HG02588 (cell line): ENCODE measurements around the gene KIAA2012.

ENCODE experiments used
- ATAC-seq: cut with Tn5 transposase; IDR thresholded peaks from one replicate; pipeline ENCODE4 v1.9.1; 2021; ENCODE audit warnings: mild to moderate bottlenecking, moderate library complexity; ENCODE audit not compliant: unreplicated experiment

The KIAA2012 gene

DNA sequence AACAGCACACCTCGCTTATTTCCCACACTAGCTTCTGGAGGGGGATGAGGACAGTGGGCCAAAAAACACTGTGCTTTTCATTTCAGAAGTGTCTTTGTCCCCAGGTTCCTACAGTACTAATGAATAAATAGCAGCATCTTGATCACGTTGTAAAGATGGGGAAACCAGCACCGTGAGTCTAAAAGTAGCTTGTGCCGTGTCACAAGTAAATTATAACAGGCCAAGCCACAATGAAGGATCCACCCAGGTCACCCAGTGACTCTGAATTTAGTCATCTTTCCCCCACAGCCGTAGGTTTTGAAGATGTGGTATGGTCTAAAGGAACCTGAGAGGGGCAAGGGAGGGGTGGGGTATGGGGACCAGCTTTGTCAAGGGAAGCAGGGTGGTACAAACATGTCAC lies 30.6 kb upstream of the KIAA2012 start:
- no peak for ATAC-seq

DNA sequence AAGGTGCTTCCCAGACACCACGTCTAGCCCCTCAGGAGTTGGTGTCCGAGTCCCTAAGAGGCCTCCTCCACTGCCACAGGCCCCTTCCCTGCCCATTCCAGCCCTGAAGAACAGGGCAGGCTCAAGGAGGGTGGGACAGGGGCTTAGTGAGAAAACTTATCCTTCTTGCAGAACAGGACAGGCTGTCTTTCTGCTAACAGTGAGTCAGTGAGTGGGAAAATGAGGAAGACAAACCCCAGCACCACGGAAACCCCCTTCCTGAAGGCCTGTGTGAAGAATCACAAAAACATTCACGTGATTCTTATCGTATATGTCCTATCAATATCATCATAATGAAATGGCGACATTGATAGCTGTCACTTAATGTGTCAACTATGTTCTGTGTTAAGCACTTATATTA lies 29.6 kb upstream of the KIAA2012 start:
- ATAC-seq, result no peak

DNA sequence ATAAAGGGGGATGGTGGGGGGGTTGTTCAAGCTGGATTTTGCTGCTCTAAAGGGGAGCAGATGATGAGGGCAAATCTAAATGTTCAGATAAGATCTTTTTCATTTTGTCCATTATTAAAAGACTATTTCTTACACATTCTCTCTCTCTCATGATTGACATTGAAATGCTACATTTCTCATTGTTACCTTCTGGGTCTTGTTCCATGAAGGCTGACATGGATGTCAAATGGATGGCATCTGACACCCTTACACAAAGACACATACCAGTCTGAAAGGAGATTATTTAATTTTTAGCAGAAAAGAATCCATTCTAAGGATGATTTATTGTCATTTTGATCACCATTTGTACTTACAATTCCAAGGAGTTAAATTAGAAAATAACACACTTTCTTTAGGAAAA lies 28.3 kb upstream of the KIAA2012 start:
- no peak for ATAC-seq

DNA sequence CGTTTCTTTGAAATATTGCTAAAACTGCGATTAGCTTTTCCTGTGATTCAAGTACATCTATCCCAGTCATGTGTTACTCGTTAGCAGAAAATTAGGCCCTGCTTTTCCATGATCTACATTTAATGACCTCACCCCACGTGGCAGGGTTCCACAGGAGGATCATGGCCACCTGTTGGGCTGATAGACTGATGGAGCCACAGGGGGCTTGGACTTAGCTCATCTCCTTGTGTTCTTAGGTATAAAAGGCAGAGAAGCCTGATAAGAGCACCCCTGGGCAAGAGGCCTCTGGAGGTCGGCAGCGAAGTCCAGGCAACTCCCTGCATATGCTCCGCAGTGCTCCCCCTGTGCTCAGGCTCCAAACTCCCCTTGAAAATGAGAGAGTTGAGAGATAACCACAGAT lies 26.5 kb upstream of the KIAA2012 start:
- no peak for ATAC-seq

GRCh38 chr2:202049092-202049728 lies 23.8 kb upstream of the KIAA2012 start:
- ATAC-seq, result no peak

DNA sequence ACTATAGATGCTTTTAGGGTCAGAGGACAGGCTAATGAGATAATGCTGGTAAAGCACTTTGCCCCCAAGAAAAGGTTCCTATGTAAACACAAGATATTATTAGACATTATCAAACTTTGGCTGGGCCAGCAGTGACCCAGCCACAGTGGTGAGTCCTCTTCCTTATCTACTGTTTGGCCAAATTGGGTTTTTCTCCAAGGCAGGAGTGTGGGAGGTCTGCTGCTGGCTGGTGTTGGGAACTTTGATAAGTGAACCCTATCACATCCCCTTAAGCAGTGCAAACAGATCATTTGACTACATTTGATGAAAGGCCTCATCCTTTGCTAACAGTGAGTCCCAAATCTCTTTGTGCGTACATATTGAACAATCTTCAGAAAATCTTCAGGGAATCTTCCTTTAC lies 23.2 kb upstream of the KIAA2012 start:
- ATAC-seq, result no peak

DNA sequence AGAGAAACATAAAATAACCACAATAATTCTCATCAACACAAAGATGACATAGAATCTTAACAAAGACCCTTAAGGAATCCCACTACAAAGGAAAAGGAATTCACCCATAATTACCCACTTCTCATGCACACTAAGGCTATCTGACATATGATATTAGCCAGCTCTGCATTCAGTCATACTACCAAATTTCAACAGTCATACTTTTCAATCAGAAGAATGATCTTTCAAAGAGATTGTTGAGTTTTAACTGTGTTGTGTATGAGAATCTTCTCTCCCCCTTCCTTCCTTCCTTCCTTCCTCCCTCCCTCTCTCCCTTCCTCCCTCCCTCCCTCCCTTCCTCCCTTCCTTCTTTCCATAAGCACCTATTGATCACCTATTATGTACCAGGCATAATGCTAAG lies 22.4 kb upstream of the KIAA2012 start:
- ATAC-seq, result no peak

DNA sequence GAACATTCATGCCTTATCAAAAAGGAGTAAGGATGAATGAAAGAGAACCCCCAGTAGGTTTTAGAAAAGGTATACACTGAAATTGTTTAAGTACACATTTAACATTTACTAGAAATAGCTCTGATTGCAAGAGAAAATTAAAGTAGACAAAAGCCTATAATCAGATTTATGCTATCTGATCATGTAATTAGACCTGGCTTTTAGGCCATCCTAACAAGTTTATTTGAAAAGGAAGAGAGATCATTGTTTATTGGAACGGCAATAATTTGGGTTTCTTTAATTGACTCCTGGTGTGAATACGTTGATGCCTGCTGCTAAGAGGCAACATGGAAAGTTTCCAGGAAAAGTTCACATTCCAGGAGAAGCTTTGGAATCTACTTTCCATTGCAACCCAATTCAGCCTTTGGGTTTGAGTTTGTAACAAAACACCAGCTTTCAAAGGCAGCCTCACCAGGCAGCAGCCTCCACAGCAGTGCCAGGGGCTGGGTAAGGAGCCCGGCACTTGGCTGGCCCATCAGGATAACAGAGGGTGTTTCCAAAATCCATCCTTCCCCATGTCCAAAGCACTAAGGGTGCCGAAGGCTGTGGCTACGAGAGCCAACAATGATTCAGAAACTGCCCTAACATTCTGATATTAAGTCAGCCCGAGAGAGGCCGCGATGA lies 21.4 kb upstream of the KIAA2012 start:
- no peak for ATAC-seq

- ATAC-seq, result no peak
Observed at GRCh38 chr2:202052235-202052634, 20.8 kb upstream of the KIAA2012 start.

- no peak for ATAC-seq
Observed at GRCh38 chr2:202054679-202055078, 18.4 kb upstream of the KIAA2012 start.

- no peak for ATAC-seq
Observed at GRCh38 chr2:202056611-202057010, 16.4 kb upstream of the KIAA2012 start.

DNA sequence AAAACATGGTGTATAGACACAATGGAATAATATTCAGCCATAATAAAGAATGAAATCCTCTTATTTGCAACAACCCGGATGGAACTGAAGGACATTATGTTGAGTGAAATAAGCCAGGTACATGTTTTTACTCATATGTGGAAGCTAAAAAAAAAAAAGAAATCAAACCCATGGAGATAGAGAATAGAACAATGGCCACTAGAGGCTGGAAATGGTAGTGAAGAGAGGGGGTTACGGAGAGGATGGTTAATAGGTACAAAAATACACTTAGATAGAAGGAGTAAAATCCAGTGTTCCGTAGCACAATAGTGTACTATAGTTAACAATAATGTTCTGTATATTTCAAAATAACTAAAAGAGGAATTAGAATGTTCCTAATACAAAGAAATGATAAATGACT lies 12.8 kb upstream of the KIAA2012 start:
- ATAC-seq, result no peak

GRCh38 chr2:202061695-202062094 lies 11.4 kb upstream of the KIAA2012 start:
- ATAC-seq, result no peak

DNA sequence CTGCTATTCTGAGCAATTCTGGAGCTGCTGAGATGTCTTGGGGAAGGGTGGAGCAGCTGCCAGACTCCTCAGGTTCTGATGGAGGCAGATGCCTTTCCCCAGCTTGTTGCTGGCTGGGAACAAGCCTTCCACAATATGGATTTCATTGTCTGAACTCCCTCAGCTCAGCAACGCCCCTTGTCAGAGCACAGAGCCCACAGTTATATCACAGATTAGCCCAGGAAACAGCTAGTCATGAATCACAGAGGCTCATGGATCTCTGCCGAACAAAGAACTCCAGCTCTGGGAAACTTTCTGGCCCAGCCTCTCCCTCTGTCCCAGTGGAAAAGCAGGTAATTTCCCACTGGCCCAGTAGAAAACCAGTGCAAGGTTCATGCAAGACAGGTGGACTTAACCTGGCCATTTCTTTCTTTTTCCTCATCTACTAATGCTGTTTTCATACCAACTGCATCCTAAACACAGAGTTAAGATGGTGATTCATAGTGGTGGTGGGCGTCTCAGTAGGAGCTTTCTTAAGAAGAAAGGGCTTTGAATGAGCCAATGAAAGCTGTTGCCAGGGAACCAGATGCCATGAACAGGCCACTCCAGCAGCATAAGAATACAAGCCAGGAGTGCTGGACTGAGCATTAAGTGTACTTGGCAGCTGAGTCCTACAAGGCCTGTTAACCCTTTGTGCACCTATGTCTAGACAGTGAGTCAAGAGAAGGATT lies 8.7 kb upstream of the KIAA2012 start:
- ATAC-seq, result no peak

DNA sequence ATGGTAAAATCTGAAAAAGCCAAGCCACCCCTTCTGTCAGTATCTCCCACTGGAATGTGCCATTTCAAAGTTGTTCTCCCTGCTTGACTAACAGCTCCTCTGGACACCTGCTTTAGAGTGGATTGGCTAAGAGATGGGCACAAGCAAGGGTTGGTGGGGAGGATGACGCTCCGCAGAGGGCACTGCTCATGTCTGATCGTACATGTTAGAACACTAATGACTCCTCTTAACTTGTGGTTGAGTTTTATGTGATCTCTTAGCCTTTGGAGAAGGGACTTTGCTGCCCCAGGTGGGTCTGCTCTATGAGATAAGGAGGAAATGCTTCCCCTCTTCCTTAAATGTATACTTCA lies 8.2 kb upstream of the KIAA2012 start:
- no peak for ATAC-seq

DNA sequence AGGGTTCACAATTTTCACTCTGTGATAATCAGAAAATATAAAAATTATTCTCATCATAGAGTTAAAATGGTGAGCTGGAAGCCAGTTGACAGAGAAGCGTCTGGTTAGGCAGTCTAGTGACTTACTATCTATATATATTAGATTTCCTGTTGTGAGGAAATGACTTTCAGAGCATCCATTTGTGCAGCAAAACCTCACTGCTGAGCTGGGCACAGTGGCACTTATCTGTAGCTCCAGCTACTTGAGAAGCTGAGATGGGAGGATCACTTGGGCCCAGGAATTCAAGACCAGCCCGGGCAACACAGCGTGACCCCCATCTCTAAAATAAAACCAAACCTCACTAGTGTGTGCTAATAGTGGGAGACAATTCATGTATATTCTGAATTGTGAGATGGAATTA lies 7.2 kb upstream of the KIAA2012 start:
- no peak for ATAC-seq

DNA sequence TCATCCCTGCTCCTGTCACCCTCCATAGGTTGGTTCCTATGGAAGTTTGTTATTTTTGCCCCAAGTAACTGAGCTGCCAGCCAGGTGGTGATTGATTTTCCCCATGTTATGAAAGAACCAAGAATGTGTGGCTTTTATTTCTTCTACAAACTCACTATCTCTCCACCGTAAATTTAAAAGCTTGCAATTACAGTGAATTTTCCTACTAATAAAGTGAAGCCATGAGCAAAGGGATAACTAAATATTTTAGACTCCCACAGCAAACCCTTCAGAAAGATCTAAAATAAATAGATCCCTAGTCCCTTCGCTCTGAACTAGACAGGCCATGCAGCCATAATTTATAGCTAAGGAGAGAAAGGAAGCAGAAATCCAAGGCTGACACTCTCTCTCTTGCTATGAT lies 6.2 kb upstream of the KIAA2012 start:
- no peak for ATAC-seq

GRCh38 chr2:202067589-202067988 lies 5.5 kb upstream of the KIAA2012 start:
- no peak for ATAC-seq

DNA sequence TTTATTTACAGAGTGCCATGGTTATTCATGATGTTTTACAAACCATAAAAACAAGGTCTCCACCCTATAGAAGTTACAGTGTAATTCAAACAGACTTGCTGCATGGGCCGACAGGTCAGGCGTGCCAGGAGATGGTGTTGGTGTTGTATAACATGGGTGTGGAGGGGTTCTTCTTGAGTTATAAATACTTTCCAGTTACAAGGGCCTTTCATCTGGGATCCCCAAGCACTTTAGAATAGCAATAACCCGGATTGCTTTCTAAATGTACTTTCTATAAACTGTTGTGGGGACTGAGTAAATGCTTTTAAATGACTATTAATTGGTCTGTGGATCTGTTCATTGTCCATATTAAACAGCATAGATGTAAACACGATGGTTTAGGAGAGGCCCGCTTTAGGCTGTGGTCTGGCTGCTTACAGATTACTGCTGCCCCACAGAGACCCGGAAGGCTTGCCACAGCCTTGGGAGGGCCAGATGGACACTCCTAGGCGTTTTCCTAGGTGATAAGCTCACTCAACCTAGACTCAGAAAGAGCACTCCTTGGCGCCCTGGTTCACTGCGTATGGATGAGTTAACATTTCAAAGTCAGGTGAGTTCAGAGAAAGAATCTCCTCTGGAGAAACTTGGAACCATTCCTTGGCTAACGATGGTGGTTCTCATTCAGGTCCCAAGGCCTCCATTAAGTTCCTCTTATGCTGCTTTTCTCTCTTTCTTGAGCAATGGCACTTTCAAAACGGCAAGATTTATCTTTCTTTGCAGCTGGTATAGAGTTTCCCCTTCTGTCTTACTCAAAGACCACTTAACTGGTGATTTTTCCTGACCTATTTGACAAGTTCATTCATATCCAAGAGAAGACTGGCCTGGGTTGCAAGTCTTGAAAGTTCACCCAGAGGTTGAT lies 3.6 kb upstream of the KIAA2012 start:
- no peak for ATAC-seq

- no peak for ATAC-seq
Observed at GRCh38 chr2:202071107-202071506, 1.9 kb upstream of the KIAA2012 start.

GRCh38 chr2:202072226-202072625 lies 829 bp upstream of the KIAA2012 start:
- no peak for ATAC-seq
